K562 (cell line): Measurements from ENCODE around the gene PLCB4. TPM values are rescaled to one million over a fixed set of nuclear protein-coding genes. Genes with fewer than 3 reads are reported as not detected.

ENCODE experiments used
- ATAC-seq: fragments of 200-7000 bp; cut with Tn5 transposase; 3 replicates; pipeline ENCODE4 v1.9.1; 2020; ENCODE audit warnings: moderate library complexity
- BruUV-seq: library from RNA; stranded (reverse); fragments of 400-500 nt; replicated peaks from 2 replicates; lab custom pipeline; 2021; lab: Mats Ljungman, UMichigan
- CTCF ChIA-PET: fragments of 300-600 bp; formaldehyde crosslinking; extraction: SDS; loops from one replicate; lab custom pipeline; 2021; ENCODE audit warnings: low intra/inter-chr PET ratio; lab: Yijun Ruan, JAX
- POLR2A ChIA-PET: fragments of 300-600, 350-650 bp; sonication (Branson Sonifier 250); formaldehyde crosslinking; extraction: SDS; loops from one replicate; lab custom pipeline; 2021; ENCODE audit warnings: antibody characterized with exemption, inconsistent platforms; lab: Yijun Ruan, JAX
- DNase-seq, 4 experiments: peaks; one replicate each; pipeline versions ENCODE4 v3.0.0 to v3.0.0-alpha.2; 2011 to 2018; ENCODE audit warnings: low spot score in 3 of 4, mixed read lengths in 3 of 4; ENCODE audit errors: extremely low read depth in 1 of 4
- FAIRE-seq: peaks from 2 replicates; lab custom pipeline; 2011; peaks lifted over from hg19 to GRCh38; lab: Jason Lieb, UNC
- H2AFZ ChIP-seq: 2 replicates; pipeline ENCODE4 v1.6.0; 2011; ENCODE audit warnings: low read depth, low read length, control low read depth, inconsistent platforms
- H3K27ac ChIP-seq: fragments of 200-600 bp; 3 replicates; pipeline ENCODE4 v1.8.0; 2011; ENCODE audit warnings: low read depth, mild to moderate bottlenecking, control low read depth, inconsistent platforms, low read length, moderate library complexity, mixed read lengths; ENCODE audit errors: extremely low read depth
- H3K27me3 ChIP-seq, 2 experiments: fragments of 300-600 bp in 1 of 2; 2 replicates in 1 of 2; 3 replicates in 1 of 2; pipeline versions ENCODE4 v1.6.0 to v1.8.0; 2011; ENCODE audit warnings: inconsistent platforms in 2 of 2, low read length in 2 of 2, mild to moderate bottlenecking in 1 of 2, mixed read lengths in 1 of 2, moderate library complexity in 1 of 2; ENCODE audit not compliant: control insufficient read depth in 2 of 2, insufficient read depth in 2 of 2
- H3K36me3 ChIP-seq: fragments of 300-600 bp; 3 replicates; pipeline ENCODE4 v1.8.0; 2011; ENCODE audit warnings: mild to moderate bottlenecking, low read length, inconsistent platforms; ENCODE audit not compliant: control insufficient read depth, insufficient read depth
- H3K4me1 ChIP-seq, 2 experiments: fragments of 200-600 bp in 1 of 2; replicated peaks in 1 of 2; 2 replicates in 1 of 2; 3 replicates in 1 of 2; pipeline versions ENCODE4 v1.5.1 to v1.8.0; 2011; ENCODE audit warnings: inconsistent platforms in 2 of 2, low read length in 2 of 2, mild to moderate bottlenecking in 1 of 2, mixed read lengths in 1 of 2, moderate library complexity in 1 of 2; ENCODE audit not compliant: control insufficient read depth in 2 of 2, insufficient read depth in 2 of 2
- H3K4me2 ChIP-seq: 2 replicates; pipeline ENCODE4 v1.6.1; 2011; ENCODE audit warnings: low read length, control low read depth, inconsistent platforms, mixed read lengths; ENCODE audit not compliant: insufficient read depth
- H3K4me3 ChIP-seq: fragments of 200-600 bp; sonication (generic), shearing (Covaris generic); 2 replicates; pipeline ENCODE4 v1.5.1; 2016; ENCODE audit warnings: control low read depth, inconsistent platforms
- H3K79me2 ChIP-seq: fragments of 200-600 bp; 3 replicates; pipeline ENCODE4 v1.8.0; 2011; ENCODE audit warnings: low read length, inconsistent platforms; ENCODE audit not compliant: control insufficient read depth, insufficient read depth
- H3K9ac ChIP-seq, 2 experiments: 2 replicates each; pipeline versions ENCODE4 v1.6.0 to v1.6.1; 2011; ENCODE audit warnings: low read depth in 2 of 2, low read length in 2 of 2, control low read depth in 1 of 2, inconsistent platforms in 1 of 2, mild to moderate bottlenecking in 1 of 2, mixed read lengths in 1 of 2; ENCODE audit not compliant: insufficient read depth in 1 of 2
- H3K9me1 ChIP-seq: one replicate; pipeline ENCODE4 v1.6.0; 2011; ENCODE audit warnings: inconsistent platforms, mild to moderate bottlenecking, low read length, moderate library complexity; ENCODE audit not compliant: control insufficient read depth, insufficient read depth
- H3K9me3 ChIP-seq: replicated peaks from 2 replicates; pipeline ENCODE4 v1.5.1; 2011; ENCODE audit warnings: low read depth, low read length, inconsistent platforms; ENCODE audit not compliant: control insufficient read depth, insufficient read depth
- H4K20me1 ChIP-seq: replicated peaks from 2 replicates; pipeline ENCODE4 v1.6.1; 2011; ENCODE audit warnings: low read length, inconsistent platforms, mixed read lengths; ENCODE audit not compliant: control insufficient read depth, insufficient read depth
- CBFB ChIP-seq: sonication (generic); formaldehyde crosslinking; IDR thresholded peaks from 2 replicates; pipeline ENCODE4 v1.4.0; 2020; ENCODE audit warnings: mild to moderate bottlenecking, missing genetic modification reagents
- ETV5 ChIP-seq: sonication (generic); formaldehyde crosslinking; IDR thresholded peaks from 2 replicates; pipeline ENCODE4 v1.4.0; 2020; ENCODE audit warnings: low read depth, mild to moderate bottlenecking, missing genetic modification reagents
- HNRNPL ChIP-seq: fragments of 200-400 bp; formaldehyde crosslinking; IDR thresholded peaks from 2 replicates; pipeline ENCODE4 v1.6.1; 2017; ENCODE audit warnings: low read depth, mild to moderate bottlenecking, low read length
- NFATC3 ChIP-seq: fragments of 450-650 bp; IDR thresholded peaks from 2 replicates; pipeline ENCODE4 v1.6.1; 2017; ENCODE audit warnings: mild to moderate bottlenecking
- NR4A1 ChIP-seq, 2 experiments: fragments of 250-450 bp in 1 of 2; fragments of 450-650 bp in 1 of 2; sonication (Bioruptor Pico) in 1 of 2; IDR thresholded peaks; 2 replicates each; pipeline versions ENCODE4 v1.4.0 to v1.6.1; 2016 to 2020; ENCODE audit warnings: mild to moderate bottlenecking in 2 of 2, missing compliant biosample characterization in 1 of 2, missing genetic modification characterization in 1 of 2, moderate library complexity in 1 of 2
- POLR2H ChIP-seq: IDR thresholded peaks from 2 replicates; pipeline ENCODE4 v1.6.1; 2016; ENCODE audit warnings: missing genetic modification characterization, low read depth, mild to moderate bottlenecking, control low read depth, missing compliant biosample characterization, moderate library complexity
- PTTG1 ChIP-seq: fragments of 450-650 bp; IDR thresholded peaks from 2 replicates; pipeline ENCODE4 v1.6.1; 2016; ENCODE audit warnings: low read depth, mild to moderate bottlenecking, missing genetic modification characterization, missing compliant biosample characterization
- SMARCE1 ChIP-seq: fragments of 450-650 bp; IDR thresholded peaks from 2 replicates; pipeline ENCODE4 v1.7.1; 2016; ENCODE audit warnings: mild to moderate bottlenecking
- ZNF311 ChIP-seq: fragments of 250-450 bp; sonication (Bioruptor Pico); IDR thresholded peaks from 2 replicates; pipeline ENCODE4 v1.4.0; 2020; ENCODE audit warnings: mild to moderate bottlenecking, moderate library complexity
- ZNF431 ChIP-seq: sonication (generic); formaldehyde crosslinking; IDR thresholded peaks from 2 replicates; pipeline ENCODE4 v1.8.0; 2022; ENCODE audit warnings: mild to moderate bottlenecking, missing genetic modification reagents
- ZNF589 ChIP-seq: fragments of 200-800 bp; sonication (Bioruptor generic); IDR thresholded peaks from 2 replicates; pipeline ENCODE4 v1.6.1; 2016; ENCODE audit warnings: low read depth, missing genetic modification characterization, missing compliant biosample characterization
- in situ Hi-C: fragments of 300-500 bp; cut with MboI; formaldehyde crosslinking; loops from 4 replicates; pipeline ENCODE4 v1.15.0; 2018; ENCODE audit warnings: inconsistent platforms, mixed read lengths
- intact Hi-C: fragments of 100-400 bp; cut with micrococcal nuclease; formaldehyde crosslinking; loops from 2 replicates; pipeline ENCODE4 v1.14.2; 2022
- polyA plus RNA-seq, 8 experiments: library from polyadenylated mRNA; depleted of rRNA in 4 of 8; stranded (reverse) in 5 of 8; unstranded in 3 of 8; fragments of >200 nt; fragmentation: Nextera tagmentation in 2 of 8; fragmentation: Illumina TruSeq in 1 of 8; extraction: Ambion mirVana in 2 of 8; extraction: Trizol in 1 of 8; gene quantifications; 2 replicates each; pipeline versions ENCODE4 v1.2.1 to v1.2.3, GENCODE V29; 2011 to 2014; ENCODE audit warnings: inconsistent platforms in 1 of 8, missing spikeins in 1 of 8
- total RNA-seq, 7 experiments: library from RNA; depleted of rRNA in 6 of 7; stranded (reverse); fragments of >200 nt in 6 of 7; fragmentation: Illumina TruSeq in 2 of 7; extraction: Trizol in 2 of 7; gene quantifications; 2 replicates each; pipeline versions ENCODE4 v1.2.1 to v1.2.3, GENCODE V29; 2011 to 2021; ENCODE audit warnings: low replicate concordance in 1 of 7
- TF ChIP-seq, protein P1 (sequence below): fragments of 450-650 bp; IDR thresholded peaks from 2 replicates; pipeline ENCODE4 v1.6.1; 2016; ENCODE audit warnings: mild to moderate bottlenecking
- TF ChIP-seq, protein P2 (sequence below): sonication (generic); formaldehyde crosslinking; IDR thresholded peaks from 2 replicates; pipeline ENCODE4 v1.8.0; 2022; ENCODE audit warnings: mild to moderate bottlenecking, missing genetic modification reagents, borderline replicate concordance
- TF ChIP-seq, protein P3 (sequence below): sonication (generic); formaldehyde crosslinking; IDR thresholded peaks from 2 replicates; pipeline ENCODE4 v1.8.0; 2022; ENCODE audit warnings: mild to moderate bottlenecking, missing genetic modification reagents

The PLCB4 gene
- total and polyA plus RNA-seq, 9 of the 15 experiments (the other 6 are each of a cell fraction or from before 2014, with no cell fraction given), result 0.20 to 2.9 (median 0.52) TPM

DNA sequence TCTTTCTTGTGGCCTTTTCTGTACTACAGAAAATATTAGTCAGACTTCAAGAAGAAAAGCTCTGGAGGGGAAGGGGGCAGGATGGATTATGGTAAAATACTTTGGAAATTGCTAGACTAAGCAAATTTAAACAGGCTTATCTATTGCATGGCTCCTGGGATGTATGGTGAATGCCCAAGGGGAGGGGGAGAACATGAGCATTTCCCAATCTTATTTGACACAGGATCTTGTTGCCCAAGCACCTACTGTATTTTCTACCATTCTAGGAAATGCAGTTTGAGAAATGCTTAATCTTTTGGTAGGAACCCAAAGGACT lies 359.4 kb downstream of the PLCB4 start:
- DNase-seq (no peak), FAIRE-seq (no peak), ATAC-seq (no peak)
- Histone ChIP-seq H3K79me2 (no peaks in the 10 kb centered on the region), H3K4me1 (no peaks in the 10 kb centered on the region), H3K9me3 (no peaks in the 10 kb centered on the region), H3K4me3 (no peak overlapping the region), H3K27ac (no peak overlapping the region), H3K9me1 (no peaks in the 10 kb centered on the region), H3K27me3 (no peaks in the 10 kb centered on the region), H4K20me1 (no peaks in the 10 kb centered on the region), H3K4me2 (no peak overlapping the region), H3K36me3 (no peaks in the 10 kb centered on the region), H3K9ac (no peak overlapping the region), H2AFZ (no peak overlapping the region)
- POLR2A ChIA-PET, result no interaction called here
- in situ Hi-C loops (no loop called here), intact Hi-C loops (no loop called here)
- CTCF ChIA-PET, result no interaction called here
- BruUV-seq, result no TSS peak
- TF ChIP-seq ETV5 (CRISPR knock-in tag), result no peak
- TF ChIP-seq HNRNPL, result no peak
- no peak for TF ChIP-seq NR4A1 (CRISPR knock-in tag; IDR thresholded peaks at IDR 0.05)
- TF ChIP-seq NR4A1 (tag; IDR thresholded peaks at IDR 0.05), result no peak
- TF ChIP-seq NFATC3, result no peak
- TF ChIP-seq, protein P1, sequence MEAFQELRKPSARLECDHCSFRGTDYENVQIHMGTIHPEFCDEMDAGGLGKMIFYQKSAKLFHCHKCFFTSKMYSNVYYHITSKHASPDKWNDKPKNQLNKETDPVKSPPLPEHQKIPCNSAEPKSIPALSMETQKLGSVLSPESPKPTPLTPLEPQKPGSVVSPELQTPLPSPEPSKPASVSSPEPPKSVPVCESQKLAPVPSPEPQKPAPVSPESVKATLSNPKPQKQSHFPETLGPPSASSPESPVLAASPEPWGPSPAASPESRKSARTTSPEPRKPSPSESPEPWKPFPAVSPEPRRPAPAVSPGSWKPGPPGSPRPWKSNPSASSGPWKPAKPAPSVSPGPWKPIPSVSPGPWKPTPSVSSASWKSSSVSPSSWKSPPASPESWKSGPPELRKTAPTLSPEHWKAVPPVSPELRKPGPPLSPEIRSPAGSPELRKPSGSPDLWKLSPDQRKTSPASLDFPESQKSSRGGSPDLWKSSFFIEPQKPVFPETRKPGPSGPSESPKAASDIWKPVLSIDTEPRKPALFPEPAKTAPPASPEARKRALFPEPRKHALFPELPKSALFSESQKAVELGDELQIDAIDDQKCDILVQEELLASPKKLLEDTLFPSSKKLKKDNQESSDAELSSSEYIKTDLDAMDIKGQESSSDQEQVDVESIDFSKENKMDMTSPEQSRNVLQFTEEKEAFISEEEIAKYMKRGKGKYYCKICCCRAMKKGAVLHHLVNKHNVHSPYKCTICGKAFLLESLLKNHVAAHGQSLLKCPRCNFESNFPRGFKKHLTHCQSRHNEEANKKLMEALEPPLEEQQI, result no peak
- TF ChIP-seq SMARCE1, result no peak
- TF ChIP-seq, protein P2, sequence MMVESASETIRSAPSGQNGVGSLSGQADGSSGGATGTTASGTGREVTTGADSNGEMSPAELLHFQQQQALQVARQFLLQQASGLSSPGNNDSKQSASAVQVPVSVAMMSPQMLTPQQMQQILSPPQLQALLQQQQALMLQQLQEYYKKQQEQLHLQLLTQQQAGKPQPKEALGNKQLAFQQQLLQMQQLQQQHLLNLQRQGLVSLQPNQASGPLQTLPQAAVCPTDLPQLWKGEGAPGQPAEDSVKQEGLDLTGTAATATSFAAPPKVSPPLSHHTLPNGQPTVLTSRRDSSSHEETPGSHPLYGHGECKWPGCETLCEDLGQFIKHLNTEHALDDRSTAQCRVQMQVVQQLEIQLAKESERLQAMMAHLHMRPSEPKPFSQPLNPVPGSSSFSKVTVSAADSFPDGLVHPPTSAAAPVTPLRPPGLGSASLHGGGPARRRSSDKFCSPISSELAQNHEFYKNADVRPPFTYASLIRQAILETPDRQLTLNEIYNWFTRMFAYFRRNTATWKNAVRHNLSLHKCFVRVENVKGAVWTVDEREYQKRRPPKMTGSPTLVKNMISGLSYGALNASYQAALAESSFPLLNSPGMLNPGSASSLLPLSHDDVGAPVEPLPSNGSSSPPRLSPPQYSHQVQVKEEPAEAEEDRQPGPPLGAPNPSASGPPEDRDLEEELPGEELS (CRISPR knock-in tag), result no peak
- TF ChIP-seq ZNF311 (CRISPR knock-in tag), result no peak
- no peak for TF ChIP-seq ZNF589 (CRISPR knock-in tag)
- TF ChIP-seq POLR2H (tag), result no peak
- no peak for TF ChIP-seq CBFB (CRISPR knock-in tag)
- TF ChIP-seq, protein P3, sequence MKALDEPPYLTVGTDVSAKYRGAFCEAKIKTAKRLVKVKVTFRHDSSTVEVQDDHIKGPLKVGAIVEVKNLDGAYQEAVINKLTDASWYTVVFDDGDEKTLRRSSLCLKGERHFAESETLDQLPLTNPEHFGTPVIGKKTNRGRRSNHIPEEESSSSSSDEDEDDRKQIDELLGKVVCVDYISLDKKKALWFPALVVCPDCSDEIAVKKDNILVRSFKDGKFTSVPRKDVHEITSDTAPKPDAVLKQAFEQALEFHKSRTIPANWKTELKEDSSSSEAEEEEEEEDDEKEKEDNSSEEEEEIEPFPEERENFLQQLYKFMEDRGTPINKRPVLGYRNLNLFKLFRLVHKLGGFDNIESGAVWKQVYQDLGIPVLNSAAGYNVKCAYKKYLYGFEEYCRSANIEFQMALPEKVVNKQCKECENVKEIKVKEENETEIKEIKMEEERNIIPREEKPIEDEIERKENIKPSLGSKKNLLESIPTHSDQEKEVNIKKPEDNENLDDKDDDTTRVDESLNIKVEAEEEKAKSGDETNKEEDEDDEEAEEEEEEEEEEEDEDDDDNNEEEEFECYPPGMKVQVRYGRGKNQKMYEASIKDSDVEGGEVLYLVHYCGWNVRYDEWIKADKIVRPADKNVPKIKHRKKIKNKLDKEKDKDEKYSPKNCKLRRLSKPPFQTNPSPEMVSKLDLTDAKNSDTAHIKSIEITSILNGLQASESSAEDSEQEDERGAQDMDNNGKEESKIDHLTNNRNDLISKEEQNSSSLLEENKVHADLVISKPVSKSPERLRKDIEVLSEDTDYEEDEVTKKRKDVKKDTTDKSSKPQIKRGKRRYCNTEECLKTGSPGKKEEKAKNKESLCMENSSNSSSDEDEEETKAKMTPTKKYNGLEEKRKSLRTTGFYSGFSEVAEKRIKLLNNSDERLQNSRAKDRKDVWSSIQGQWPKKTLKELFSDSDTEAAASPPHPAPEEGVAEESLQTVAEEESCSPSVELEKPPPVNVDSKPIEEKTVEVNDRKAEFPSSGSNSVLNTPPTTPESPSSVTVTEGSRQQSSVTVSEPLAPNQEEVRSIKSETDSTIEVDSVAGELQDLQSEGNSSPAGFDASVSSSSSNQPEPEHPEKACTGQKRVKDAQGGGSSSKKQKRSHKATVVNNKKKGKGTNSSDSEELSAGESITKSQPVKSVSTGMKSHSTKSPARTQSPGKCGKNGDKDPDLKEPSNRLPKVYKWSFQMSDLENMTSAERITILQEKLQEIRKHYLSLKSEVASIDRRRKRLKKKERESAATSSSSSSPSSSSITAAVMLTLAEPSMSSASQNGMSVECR, result no peak
- no peak for TF ChIP-seq ZNF431 (CRISPR knock-in tag)
- TF ChIP-seq PTTG1 (tag), result no peak
